ENCODE results near the gene CKAP4.

DNA sequence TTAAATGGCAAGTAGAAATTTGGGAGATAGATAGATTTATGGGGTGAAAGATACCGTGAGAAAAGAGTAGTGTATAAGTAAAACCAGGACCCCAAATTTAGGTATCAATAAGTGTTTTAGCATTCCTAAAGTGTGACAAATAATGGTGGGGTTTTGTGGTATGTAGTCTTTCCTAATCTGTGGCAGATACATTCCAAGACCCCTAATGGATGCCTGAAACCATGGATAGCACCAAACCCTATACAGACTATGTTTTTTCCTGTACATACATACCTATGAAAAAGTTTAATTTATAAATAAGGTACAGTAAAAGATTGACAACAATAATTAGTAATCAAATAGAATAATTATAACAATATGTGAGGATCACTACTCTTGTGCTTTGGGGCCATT lies 40.3 kb upstream of the CKAP4 start:
- TF ChIP-seq, protein P1, sequence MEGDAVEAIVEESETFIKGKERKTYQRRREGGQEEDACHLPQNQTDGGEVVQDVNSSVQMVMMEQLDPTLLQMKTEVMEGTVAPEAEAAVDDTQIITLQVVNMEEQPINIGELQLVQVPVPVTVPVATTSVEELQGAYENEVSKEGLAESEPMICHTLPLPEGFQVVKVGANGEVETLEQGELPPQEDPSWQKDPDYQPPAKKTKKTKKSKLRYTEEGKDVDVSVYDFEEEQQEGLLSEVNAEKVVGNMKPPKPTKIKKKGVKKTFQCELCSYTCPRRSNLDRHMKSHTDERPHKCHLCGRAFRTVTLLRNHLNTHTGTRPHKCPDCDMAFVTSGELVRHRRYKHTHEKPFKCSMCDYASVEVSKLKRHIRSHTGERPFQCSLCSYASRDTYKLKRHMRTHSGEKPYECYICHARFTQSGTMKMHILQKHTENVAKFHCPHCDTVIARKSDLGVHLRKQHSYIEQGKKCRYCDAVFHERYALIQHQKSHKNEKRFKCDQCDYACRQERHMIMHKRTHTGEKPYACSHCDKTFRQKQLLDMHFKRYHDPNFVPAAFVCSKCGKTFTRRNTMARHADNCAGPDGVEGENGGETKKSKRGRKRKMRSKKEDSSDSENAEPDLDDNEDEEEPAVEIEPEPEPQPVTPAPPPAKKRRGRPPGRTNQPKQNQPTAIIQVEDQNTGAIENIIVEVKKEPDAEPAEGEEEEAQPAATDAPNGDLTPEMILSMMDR (IDR thresholded peaks at IDR 0.05): no peak
- no peak for TF ChIP-seq EP300 (IDR thresholded peaks at IDR 0.05)
- no peak for TF ChIP-seq POLR2A (IDR thresholded peaks at IDR 0.05)

Measured in stomach (tissue), 4 donors.